HepG2 (cell line): Measurements from ENCODE around the gene TRPC4AP. TPM values are rescaled to one million over a fixed set of nuclear protein-coding genes. Genes with fewer than 3 reads are reported as not detected.

Source experiments
- AGO2 ChIP-seq: fragments of 200-400 bp; formaldehyde crosslinking; optimal IDR thresholded peaks from 2 replicates; pipeline ENCODE3; 2017; ENCODE audit warnings: mild to moderate bottlenecking, low read depth, low read length, moderate library complexity
- AHR ChIP-seq: IDR thresholded peaks from 2 replicates; pipeline ENCODE4 v1.6.1; 2018; ENCODE audit warnings: missing genetic modification reagents, missing compliant biosample characterization
- NR3C1 ChIP-seq: sonication (generic); formaldehyde crosslinking; IDR thresholded peaks from 2 replicates; pipeline ENCODE4 v1.4.0; 2020; ENCODE audit warnings: missing genetic modification reagents
- RCOR2 ChIP-seq: IDR thresholded peaks from 2 replicates; pipeline ENCODE4 v1.6.1; 2016; ENCODE audit warnings: missing biosample characterization, missing genetic modification reagents
- RFX1 ChIP-seq: fragments of 450-650 bp; IDR thresholded peaks from 2 replicates; pipeline ENCODE4 v1.6.1; 2017
- SMAD1 ChIP-seq: sonication (generic); formaldehyde crosslinking; IDR thresholded peaks from 2 replicates; pipeline ENCODE4 v1.4.0; 2020; ENCODE audit warnings: missing genetic modification reagents, low read depth, mild to moderate bottlenecking, borderline replicate concordance
- SMARCE1 ChIP-seq: fragments of 450-650 bp; IDR thresholded peaks from 2 replicates; pipeline ENCODE4 v1.6.1; 2017; ENCODE audit warnings: borderline replicate concordance
- STAG1 ChIP-seq: sonication (generic); formaldehyde crosslinking; IDR thresholded peaks from 2 replicates; pipeline ENCODE4 v1.4.0; 2020; ENCODE audit warnings: missing genetic modification reagents
- TAF15 ChIP-seq: fragments of 200-400 bp; formaldehyde crosslinking; IDR thresholded peaks from one replicate; pipeline ENCODE4 v1.6.1; 2018; ENCODE audit warnings: mild to moderate bottlenecking, low read depth, low read length; ENCODE audit not compliant: poor library complexity, severe bottlenecking
- ZFP90 ChIP-seq: sonication (generic); formaldehyde crosslinking; IDR thresholded peaks from 2 replicates; pipeline ENCODE4 v1.8.0; 2022; ENCODE audit warnings: missing genetic modification reagents, mild to moderate bottlenecking, inconsistent platforms, borderline replicate concordance
- ZFX ChIP-seq: sonication (generic); formaldehyde crosslinking; IDR thresholded peaks from 2 replicates; pipeline ENCODE4 v1.4.0; 2020; ENCODE audit warnings: mild to moderate bottlenecking, low read depth, missing genetic modification reagents, moderate library complexity
- ZNF224 ChIP-seq: sonication (generic); formaldehyde crosslinking; IDR thresholded peaks from 2 replicates; pipeline ENCODE4 v1.5.0; 2020; ENCODE audit warnings: mild to moderate bottlenecking, missing genetic modification reagents
- ZNF292 ChIP-seq: sonication (generic); formaldehyde crosslinking; IDR thresholded peaks from 2 replicates; pipeline ENCODE4 v1.8.1; 2022; ENCODE audit warnings: mild to moderate bottlenecking, low read depth, missing genetic modification reagents, borderline replicate concordance
- ZNF761 ChIP-seq: sonication (generic); formaldehyde crosslinking; conservative IDR thresholded peaks from 2 replicates; pipeline ENCODE4 v1.4.0; 2020; ENCODE audit warnings: mild to moderate bottlenecking, missing genetic modification reagents
- ZNF772 ChIP-seq: sonication (generic); formaldehyde crosslinking; IDR thresholded peaks from 2 replicates; pipeline ENCODE4 v1.5.0; 2020; ENCODE audit warnings: mild to moderate bottlenecking, missing genetic modification reagents
- polyA plus RNA-seq, 8 experiments: library from polyadenylated mRNA; depleted of rRNA in 3 of 8; stranded (reverse) in 7 of 8; unstranded in 1 of 8; fragments of >200 nt; fragmentation: Illumina TruSeq in 4 of 8; extraction: Trizol in 4 of 8; gene quantifications; 2 replicates each; pipeline versions ENCODE4 v1.2.1 to v1.2.3, GENCODE V29; 2011 to 2016; ENCODE audit warnings: low read depth in 4 of 8, missing spikeins in 1 of 8, mixed read lengths in 1 of 8; ENCODE audit not compliant: insufficient read depth in 1 of 8
- total RNA-seq, 5 experiments: library from RNA; depleted of rRNA; stranded (reverse); fragments of >200 nt; fragmentation: Illumina TruSeq; extraction: Trizol; gene quantifications; 2 replicates each; pipeline ENCODE4 v1.2.3, GENCODE V29; 2016; ENCODE audit warnings: low read depth in 1 of 5
- TF ChIP-seq, protein P1 (sequence below), 2 experiments: sonication (generic) in 1 of 2; formaldehyde crosslinking in 1 of 2; IDR thresholded peaks; 2 replicates each; pipeline versions ENCODE4 v1.6.1 to v1.9.0; 2014 to 2022; ENCODE audit warnings: antibody characterized with exemption in 1 of 2, borderline replicate concordance in 1 of 2, inconsistent platforms in 1 of 2, low read depth in 1 of 2, missing genetic modification reagents in 1 of 2
- TF ChIP-seq, protein P2 (sequence below): sonication (generic); formaldehyde crosslinking; IDR thresholded peaks from 2 replicates; pipeline ENCODE4 v1.5.0; 2020; ENCODE audit warnings: mild to moderate bottlenecking, missing genetic modification reagents
- TF ChIP-seq, protein P3 (sequence below): sonication (generic); formaldehyde crosslinking; conservative IDR thresholded peaks from 2 replicates; pipeline ENCODE4 v1.8.0; 2022; ENCODE audit warnings: missing genetic modification reagents

The TRPC4AP gene
- total and polyA plus RNA-seq, 2 of the 13 experiments (the other 11 are each of a cell fraction or from before 2014, with no cell fraction given), result 136 to 137 TPM

DNA sequence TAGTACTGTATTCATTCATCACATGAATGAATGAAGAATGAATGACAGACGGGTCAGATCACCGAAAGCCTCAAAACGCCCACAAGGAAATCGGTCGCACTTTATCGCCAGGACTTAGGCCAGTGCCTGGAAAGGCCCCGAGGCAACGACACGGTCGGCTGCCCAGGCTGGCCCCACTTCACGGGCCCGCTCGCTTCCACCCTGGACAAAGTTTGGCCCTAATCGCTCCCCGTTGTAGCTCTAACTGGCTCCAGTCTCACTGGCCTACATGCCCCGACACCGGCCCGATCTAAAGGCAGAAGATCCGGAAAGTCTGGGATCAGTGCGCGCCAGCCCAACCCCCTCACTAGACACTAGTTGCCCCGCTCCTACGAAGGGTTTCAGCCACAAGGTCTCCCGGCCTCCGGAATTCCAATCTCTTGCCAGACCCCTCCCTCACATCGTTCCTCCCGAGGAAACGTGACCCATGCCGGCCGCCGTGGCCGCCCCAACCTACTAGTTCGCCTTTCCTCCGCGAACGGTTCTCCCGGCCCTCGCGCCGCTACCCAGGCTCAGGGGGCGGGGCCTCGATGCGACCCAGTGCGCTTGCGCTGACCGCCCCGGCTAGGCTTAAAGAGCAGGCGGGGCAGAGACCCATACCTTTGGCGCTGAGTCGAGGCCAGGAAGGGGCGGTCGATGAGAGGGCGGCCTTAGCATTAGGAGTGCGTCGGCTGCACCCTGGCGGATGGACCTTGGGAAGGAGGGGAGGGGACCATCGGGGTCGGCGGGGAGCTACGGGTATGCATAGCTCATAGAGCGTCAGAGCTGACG, 137.2 kb downstream of the TRPC4AP start, which contains the start of the genes GSS and MYH7B (continued):
- TF ChIP-seq, protein P1, sequence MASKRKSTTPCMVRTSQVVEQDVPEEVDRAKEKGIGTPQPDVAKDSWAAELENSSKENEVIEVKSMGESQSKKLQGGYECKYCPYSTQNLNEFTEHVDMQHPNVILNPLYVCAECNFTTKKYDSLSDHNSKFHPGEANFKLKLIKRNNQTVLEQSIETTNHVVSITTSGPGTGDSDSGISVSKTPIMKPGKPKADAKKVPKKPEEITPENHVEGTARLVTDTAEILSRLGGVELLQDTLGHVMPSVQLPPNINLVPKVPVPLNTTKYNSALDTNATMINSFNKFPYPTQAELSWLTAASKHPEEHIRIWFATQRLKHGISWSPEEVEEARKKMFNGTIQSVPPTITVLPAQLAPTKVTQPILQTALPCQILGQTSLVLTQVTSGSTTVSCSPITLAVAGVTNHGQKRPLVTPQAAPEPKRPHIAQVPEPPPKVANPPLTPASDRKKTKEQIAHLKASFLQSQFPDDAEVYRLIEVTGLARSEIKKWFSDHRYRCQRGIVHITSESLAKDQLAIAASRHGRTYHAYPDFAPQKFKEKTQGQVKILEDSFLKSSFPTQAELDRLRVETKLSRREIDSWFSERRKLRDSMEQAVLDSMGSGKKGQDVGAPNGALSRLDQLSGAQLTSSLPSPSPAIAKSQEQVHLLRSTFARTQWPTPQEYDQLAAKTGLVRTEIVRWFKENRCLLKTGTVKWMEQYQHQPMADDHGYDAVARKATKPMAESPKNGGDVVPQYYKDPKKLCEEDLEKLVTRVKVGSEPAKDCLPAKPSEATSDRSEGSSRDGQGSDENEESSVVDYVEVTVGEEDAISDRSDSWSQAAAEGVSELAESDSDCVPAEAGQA (IDR thresholded peaks at IDR 0.05; ENCODE audit: low read depth), result peak; percentile 70; the same call in 1 of the 2 replicates
- TF ChIP-seq, protein P1 (CRISPR knock-in tag; IDR thresholded peaks at IDR 0.05; ENCODE audit: borderline replicate concordance), result no peak; the same call in 1 of the 2 replicates
- TF ChIP-seq ZNF292 (CRISPR knock-in tag), result peak; percentile 58; the same call in 1 of the 2 replicates
- peak; percentile 81 for TF ChIP-seq STAG1
- peak; percentile 99 for TF ChIP-seq ZFP90 (CRISPR knock-in tag)
- no peak for TF ChIP-seq RFX1
- peak; percentile 83 for TF ChIP-seq TAF15
- TF ChIP-seq AHR, result peak; percentile 93
- TF ChIP-seq SMAD1, result peak; percentile 97
- TF ChIP-seq ZNF761 (CRISPR knock-in tag), result peak; percentile 99
- TF ChIP-seq ZNF224 (CRISPR knock-in tag), result peak; percentile 97
- TF ChIP-seq, protein P2, sequence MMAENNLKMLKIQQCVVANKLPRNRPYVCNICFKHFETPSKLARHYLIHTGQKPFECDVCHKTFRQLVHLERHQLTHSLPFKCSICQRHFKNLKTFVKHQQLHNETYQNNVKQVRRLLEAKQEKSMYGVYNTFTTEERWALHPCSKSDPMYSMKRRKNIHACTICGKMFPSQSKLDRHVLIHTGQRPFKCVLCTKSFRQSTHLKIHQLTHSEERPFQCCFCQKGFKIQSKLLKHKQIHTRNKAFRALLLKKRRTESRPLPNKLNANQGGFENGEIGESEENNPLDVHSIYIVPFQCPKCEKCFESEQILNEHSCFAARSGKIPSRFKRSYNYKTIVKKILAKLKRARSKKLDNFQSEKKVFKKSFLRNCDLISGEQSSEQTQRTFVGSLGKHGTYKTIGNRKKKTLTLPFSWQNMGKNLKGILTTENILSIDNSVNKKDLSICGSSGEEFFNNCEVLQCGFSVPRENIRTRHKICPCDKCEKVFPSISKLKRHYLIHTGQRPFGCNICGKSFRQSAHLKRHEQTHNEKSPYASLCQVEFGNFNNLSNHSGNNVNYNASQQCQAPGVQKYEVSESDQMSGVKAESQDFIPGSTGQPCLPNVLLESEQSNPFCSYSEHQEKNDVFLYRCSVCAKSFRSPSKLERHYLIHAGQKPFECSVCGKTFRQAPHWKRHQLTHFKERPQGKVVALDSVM (CRISPR knock-in tag), result peak; percentile 77; the same call in 1 of the 2 replicates
- TF ChIP-seq AGO2, result peak; percentile 86
- peak; percentile 99 for TF ChIP-seq ZNF772
- no peak for TF ChIP-seq SMARCE1
- TF ChIP-seq NR3C1 (CRISPR knock-in tag), result no peak
- TF ChIP-seq, protein P3, sequence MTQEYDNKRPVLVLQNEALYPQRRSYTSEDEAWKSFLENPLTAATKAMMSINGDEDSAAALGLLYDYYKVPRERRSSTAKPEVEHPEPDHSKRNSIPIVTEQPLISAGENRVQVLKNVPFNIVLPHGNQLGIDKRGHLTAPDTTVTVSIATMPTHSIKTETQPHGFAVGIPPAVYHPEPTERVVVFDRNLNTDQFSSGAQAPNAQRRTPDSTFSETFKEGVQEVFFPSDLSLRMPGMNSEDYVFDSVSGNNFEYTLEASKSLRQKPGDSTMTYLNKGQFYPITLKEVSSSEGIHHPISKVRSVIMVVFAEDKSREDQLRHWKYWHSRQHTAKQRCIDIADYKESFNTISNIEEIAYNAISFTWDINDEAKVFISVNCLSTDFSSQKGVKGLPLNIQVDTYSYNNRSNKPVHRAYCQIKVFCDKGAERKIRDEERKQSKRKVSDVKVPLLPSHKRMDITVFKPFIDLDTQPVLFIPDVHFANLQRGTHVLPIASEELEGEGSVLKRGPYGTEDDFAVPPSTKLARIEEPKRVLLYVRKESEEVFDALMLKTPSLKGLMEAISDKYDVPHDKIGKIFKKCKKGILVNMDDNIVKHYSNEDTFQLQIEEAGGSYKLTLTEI (CRISPR knock-in tag), result no peak
- peak; percentile 99 for TF ChIP-seq ZFX
- peak; percentile 86 for TF ChIP-seq RCOR2
